Cardiac septum (tissue), 1 donor: Measurements from ENCODE around the gene EYS. TPM values are rescaled to one million over a fixed set of nuclear protein-coding genes. Genes with fewer than 3 reads are reported as not detected.
"Not testable (repeated sequence)": the region's sequence is repeated elsewhere in the genome, so short reads cannot be mapped to it uniquely, and the experiment has no call there.

Experiments
- DNase-seq: peaks from one replicate; pipeline ENCODE4 v3.0.0-alpha.2; 2020; ENCODE audit warnings: low spot score
- intact Hi-C: fragments of 100-400 bp; cut with DNase I; formaldehyde crosslinking; loops from one replicate; pipeline ENCODE4 v1.14.0; 2022
- total RNA-seq: library from RNA; stranded (reverse); fragmentation: NEBNext Ultra II Directional; extraction: Animal tissue kit (Norgen Biotek cat#: 25700); gene quantifications from one replicate; pipeline ENCODE4 v1.2.1, GENCODE V29; 2021
- donor health status: DM: no; HTN: no; CAD: no.

The EYS gene
- total RNA-seq, 1 donor from 2014 or later = 0.24 TPM

- no peak for DNase-seq
- intact Hi-C loops = no loop called here
Observed at GRCh38 chr6:63816982-63817436, 1890.0 kb downstream of the EYS start.

GRCh38 chr6:63816401-63816981, 1890.5 kb downstream of the EYS start:
- no peak for DNase-seq
- intact Hi-C loops = no loop called here

- intact Hi-C loops = no loop called here
- DNase-seq = no peak
Observed at GRCh38 chr6:63814459-63814858, 1892.6 kb downstream of the EYS start.

GRCh38 chr6:63813566-63814120, 1893.4 kb downstream of the EYS start:
- intact Hi-C loops = no loop called here
- no peak for DNase-seq

- intact Hi-C loops = no loop called here
- DNase-seq = no peak
Observed at GRCh38 chr6:63808576-63808975, 1898.5 kb downstream of the EYS start.

GRCh38 chr6:63807056-63807455, 1900.0 kb downstream of the EYS start:
- no peak for DNase-seq
- intact Hi-C loops = no loop called here

GRCh38 chr6:63806573-63806913, 1900.5 kb downstream of the EYS start:
- intact Hi-C loops = no loop called here
- no peak for DNase-seq

GRCh38 chr6:63805808-63806572, 1901.0 kb downstream of the EYS start:
- intact Hi-C loops = no loop called here
- DNase-seq = no peak

- intact Hi-C loops = no loop called here
- no peak for DNase-seq
Observed at GRCh38 chr6:63805345-63805744, 1901.7 kb downstream of the EYS start.

GRCh38 chr6:63804381-63804956, 1902.6 kb downstream of the EYS start:
- DNase-seq = no peak
- intact Hi-C loops = no loop called here

GRCh38 chr6:63803371-63803770, 1903.7 kb downstream of the EYS start:
- DNase-seq = no peak
- intact Hi-C loops = no loop called here

- intact Hi-C loops = no loop called here
- DNase-seq = no peak
Observed at GRCh38 chr6:63802606-63803206, 1904.3 kb downstream of the EYS start.

GRCh38 chr6:63800386-63800785, 1906.6 kb downstream of the EYS start:
- intact Hi-C loops, DNase-seq: not testable (repeated sequence)

GRCh38 chr6:63799813-63800212, 1907.2 kb downstream of the EYS start:
- intact Hi-C loops = no loop called here

GRCh38 chr6:63799313-63799712, 1907.7 kb downstream of the EYS start:
- no peak for DNase-seq
- intact Hi-C loops = no loop called here

More at GRCh38 chr6:63799813-63800212, 1907.2 kb downstream of the EYS start:
- DNase-seq = no peak

GRCh38 chr6:63798378-63798777, 1908.6 kb downstream of the EYS start:
- intact Hi-C loops = no loop called here
- no peak for DNase-seq

- intact Hi-C loops = no loop called here
- DNase-seq = no peak
Observed at GRCh38 chr6:63797721-63798120, 1909.3 kb downstream of the EYS start.

GRCh38 chr6:63795826-63796225, 1911.2 kb downstream of the EYS start:
- no peak for DNase-seq
- intact Hi-C loops = no loop called here

- no peak for DNase-seq
- intact Hi-C loops = no loop called here
Observed at GRCh38 chr6:63795006-63795405, 1912.0 kb downstream of the EYS start.

GRCh38 chr6:63793465-63794137, 1913.4 kb downstream of the EYS start:
- DNase-seq = no peak
- intact Hi-C loops = no loop called here
